HG02943 (cell line): Measurements from ENCODE around the gene CAMSAP1.
"Not testable (repeated sequence)": the region's sequence is repeated elsewhere in the genome, so short reads cannot be mapped to it uniquely, and the experiment has no call there.

Experiments used
- ATAC-seq: cut with Tn5 transposase; IDR thresholded peaks from one replicate; pipeline ENCODE4 v1.9.1; 2021; ENCODE audit warnings: mild to moderate bottlenecking, low read depth, moderate library complexity; ENCODE audit not compliant: unreplicated experiment

The CAMSAP1 gene, protein sequence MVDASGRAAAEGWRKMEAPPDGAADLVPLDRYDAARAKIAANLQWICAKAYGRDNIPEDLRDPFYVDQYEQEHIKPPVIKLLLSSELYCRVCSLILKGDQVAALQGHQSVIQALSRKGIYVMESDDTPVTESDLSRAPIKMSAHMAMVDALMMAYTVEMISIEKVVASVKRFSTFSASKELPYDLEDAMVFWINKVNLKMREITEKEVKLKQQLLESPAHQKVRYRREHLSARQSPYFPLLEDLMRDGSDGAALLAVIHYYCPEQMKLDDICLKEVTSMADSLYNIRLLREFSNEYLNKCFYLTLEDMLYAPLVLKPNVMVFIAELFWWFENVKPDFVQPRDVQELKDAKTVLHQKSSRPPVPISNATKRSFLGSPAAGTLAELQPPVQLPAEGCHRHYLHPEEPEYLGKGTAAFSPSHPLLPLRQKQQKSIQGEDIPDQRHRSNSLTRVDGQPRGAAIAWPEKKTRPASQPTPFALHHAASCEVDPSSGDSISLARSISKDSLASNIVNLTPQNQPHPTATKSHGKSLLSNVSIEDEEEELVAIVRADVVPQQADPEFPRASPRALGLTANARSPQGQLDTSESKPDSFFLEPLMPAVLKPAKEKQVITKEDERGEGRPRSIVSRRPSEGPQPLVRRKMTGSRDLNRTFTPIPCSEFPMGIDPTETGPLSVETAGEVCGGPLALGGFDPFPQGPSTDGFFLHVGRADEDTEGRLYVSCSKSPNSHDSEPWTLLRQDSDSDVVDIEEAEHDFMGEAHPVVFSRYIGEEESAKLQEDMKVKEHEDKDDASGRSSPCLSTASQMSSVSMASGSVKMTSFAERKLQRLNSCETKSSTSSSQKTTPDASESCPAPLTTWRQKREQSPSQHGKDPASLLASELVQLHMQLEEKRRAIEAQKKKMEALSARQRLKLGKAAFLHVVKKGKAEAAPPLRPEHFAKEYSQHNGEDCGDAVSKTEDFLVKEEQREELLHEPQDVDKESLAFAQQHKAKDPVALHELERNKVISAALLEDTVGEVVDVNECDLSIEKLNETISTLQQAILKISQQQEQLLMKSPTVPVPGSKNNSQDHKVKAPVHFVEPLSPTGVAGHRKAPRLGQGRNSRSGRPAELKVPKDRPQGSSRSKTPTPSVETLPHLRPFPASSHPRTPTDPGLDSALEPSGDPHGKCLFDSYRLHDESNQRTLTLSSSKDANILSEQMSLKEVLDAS (N-terminal part only)

DNA sequence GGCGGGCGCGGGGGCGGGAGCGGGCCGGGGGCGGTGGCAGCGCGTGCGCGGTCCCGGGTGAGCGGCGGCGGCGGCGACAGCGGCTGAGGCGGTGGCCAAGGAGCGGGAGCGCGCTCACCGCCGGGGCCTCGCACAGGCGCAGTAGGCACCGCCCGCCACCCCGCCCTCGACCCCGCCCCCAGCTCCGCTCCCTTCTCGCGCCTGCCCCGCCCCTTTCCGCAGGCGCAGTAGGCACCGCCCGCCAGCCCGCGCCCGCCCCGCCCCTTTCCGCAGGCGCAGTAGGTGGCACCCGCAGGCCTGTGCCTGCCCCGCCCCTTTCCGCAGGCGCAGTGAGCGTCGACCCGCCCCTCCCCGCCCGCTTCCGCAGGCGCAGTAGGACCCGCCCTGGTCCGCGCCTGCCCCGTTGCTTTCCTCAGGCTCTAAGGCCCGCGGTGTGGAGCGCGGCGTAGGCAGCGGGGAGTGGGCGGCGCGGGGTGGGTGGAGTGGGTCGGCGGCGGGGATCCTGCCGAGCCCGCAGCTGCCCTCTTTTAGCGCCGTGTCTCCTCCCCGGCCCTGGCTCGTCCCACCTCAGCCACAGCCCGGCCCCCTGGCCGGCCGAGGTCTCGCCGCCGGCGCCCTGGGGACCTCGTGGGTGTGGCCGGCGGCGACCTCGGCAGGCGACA, at the start of gene CAMSAP1:
Gene CAMSAP1, minus strand, starts transcription at position 116 of the 662 bp plus-strand sequence. CDS start 387 bp downstream, outside the sequence.
- ATAC-seq, result peak; percentile 69

GRCh38 chr9:135956802-135957174, 49.4 kb upstream of the CAMSAP1 start:
- ATAC-seq, result no peak

GRCh38 chr9:135955934-135956801, 48.8 kb upstream of the CAMSAP1 start:
- ATAC-seq, result no peak

- ATAC-seq, result no peak
These were observed 45.4 kb upstream of the CAMSAP1 start for GRCh38 chr9:135952664-135953206.

DNA sequence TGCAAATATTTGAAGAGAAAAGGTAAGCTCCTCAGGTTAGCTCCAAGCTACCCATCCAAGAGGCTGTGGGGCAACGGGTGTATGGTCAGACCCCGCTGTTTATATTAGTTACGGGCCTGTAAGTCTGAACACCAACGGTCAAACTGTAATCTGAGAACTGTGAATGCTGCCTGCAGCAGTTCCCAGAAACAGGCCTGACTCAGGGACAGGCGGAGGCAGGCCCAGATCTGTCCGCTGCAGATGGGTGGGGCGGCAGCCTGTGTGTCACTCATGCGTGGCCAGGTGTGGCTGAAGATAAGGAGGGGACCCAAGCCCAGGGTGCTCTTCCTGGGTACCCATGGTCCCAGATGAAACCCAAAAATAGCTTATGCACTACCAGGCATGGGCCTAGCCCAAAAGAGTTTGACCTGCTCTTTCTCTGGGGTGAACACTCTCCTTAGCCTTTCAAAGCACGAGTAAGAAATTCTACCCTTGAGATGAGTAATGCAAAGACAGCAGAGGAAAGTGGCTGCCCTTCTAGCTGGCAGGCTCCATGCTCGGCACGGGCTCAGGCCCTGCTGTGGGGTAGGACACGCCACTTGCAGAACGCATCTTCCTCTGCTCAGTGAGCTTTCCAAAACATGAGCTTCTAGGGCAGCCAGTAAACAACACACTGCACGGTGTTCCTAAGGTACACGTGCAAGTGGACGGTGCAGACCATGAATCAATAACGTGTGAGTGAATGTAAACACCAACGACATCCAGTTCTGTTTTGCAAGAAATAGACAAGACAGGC, 44.7 kb upstream of the CAMSAP1 start:
- no peak for ATAC-seq

DNA sequence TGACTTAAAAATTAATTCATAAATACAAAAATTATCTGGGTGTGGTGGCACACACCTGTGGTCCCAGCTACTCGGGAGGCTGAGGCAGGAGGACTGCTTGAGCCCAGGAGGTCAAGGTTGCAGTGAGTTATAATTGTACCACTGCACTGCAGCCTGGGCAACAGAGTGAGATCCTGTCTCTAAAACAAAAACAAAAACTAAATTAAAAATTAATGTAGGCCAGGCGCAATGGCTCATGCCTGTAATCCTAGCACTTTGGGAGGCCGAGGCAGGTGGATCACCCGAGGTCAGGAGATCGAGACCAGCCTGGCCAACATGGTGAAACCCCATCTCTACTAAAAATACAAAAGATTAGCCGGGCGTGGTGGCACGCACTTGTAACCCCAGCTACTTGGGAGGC, 44.0 kb upstream of the CAMSAP1 start:
- ATAC-seq, result not testable (repeated sequence)

GRCh38 chr9:135950841-135951240, 43.5 kb upstream of the CAMSAP1 start:
- not testable (repeated sequence) for ATAC-seq

- ATAC-seq, result no peak
These were observed 42.9 kb upstream of the CAMSAP1 start for GRCh38 chr9:135950135-135950682.

- ATAC-seq, result no peak
These were observed 42.3 kb upstream of the CAMSAP1 start for GRCh38 chr9:135949501-135950134.

GRCh38 chr9:135948968-135949367, 41.6 kb upstream of the CAMSAP1 start:
- no peak for ATAC-seq

- ATAC-seq, result no peak
These were observed 41.1 kb upstream of the CAMSAP1 start for GRCh38 chr9:135948446-135948845.

DNA sequence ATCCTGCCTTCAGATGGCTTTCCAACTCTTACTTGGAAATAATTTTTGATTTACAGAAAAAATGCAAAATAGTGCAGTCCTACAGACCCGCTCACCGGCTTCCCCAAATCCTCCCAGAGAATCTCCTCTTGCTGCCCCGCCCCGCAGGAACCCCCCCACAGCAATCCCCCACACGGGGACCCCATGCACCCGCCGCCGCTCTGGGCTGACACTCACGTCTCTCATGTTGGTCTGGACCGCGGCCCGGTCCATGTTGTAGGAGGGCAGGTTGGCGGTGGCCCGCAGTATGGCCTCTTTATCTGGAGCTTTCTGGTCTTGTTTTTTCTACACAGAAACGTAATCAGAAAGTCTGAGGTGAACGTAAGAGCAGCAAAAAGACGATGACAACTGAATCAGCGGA, 40.2 kb upstream of the CAMSAP1 start:
- no peak for ATAC-seq

DNA sequence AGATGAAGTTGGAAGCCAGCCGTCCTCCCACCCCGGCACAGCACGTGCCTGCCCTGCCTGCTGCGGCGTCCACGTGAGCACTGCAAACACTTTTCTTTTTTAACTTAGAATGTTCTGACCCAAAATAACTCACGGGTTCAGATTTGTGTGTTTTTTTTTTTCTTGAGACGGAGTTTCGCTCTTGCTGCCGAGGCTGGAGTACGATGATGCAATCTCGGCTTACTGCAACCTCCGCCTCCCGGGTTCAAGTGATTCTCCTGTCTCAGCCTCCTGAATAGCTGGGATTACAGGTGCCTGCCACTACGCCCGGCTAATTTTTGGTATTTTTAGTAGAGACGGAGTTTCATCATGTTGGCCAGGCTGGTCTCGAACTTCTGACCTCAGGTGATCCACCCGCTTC, 39.8 kb upstream of the CAMSAP1 start:
- not testable (repeated sequence) for ATAC-seq

- ATAC-seq, result no peak
These were observed 39.1 kb upstream of the CAMSAP1 start for GRCh38 chr9:135946392-135946994.

- ATAC-seq, result no peak
These were observed 38.6 kb upstream of the CAMSAP1 start for GRCh38 chr9:135945969-135946368.

DNA sequence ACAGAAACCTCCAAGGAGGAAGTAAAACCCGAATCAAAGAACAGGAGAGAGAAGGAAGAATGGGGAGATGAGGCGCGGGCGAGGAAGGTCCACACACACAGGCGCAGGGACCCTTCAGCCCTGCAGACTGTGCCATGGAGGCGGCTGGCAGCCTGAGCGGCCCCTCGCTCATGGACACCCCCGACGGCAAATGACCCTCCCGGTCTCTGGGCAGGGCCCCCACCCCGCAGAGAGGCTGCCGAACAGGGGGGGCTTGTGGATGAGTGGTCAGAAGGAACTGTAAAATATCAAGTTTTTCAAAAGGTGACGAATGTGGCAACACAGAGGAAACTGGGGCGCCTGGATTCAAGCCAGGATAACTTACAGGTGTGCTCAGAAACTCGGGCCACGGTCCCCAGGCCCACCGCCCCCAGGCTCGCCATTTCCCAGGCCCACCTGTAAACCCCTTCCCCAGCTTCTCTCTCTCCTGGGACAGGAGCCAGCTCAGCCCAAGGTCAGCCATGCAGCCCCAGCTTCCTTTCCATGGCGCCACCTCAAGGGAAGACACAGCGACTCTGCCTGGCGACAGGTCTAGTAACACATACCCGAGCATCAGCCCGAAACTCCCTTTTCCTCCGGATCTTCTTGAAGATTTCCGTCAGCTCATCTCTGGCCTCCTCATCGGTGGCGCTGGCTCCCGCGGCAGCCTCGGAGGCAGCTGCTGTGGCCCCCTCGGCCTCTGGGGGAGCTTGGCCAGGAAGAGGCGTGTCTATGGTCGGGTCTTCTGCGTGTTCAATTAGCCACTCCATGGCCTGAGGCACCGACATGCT, 37.3 kb upstream of the CAMSAP1 start:
- no peak for ATAC-seq
